BJ (cell line): ENCODE data around the gene XIST. TPM values are rescaled to one million over a fixed set of nuclear protein-coding genes. Genes with fewer than 3 reads are reported as not detected.

ENCODE experiments used
- CTCF ChIA-PET: fragments of 350-600 bp; formaldehyde crosslinking; extraction: SDS; loops from one replicate; lab custom pipeline; 2021; ENCODE audit warnings: antibody characterized with exemption, inconsistent platforms; lab: Yijun Ruan, JAX
- POLR2A ChIA-PET: fragments of 300-600 bp; sonication (Branson Sonifier 250); formaldehyde crosslinking; extraction: SDS; loops from one replicate; lab custom pipeline; 2021; ENCODE audit warnings: antibody characterized with exemption; lab: Charles Lee
- DNase-seq: peaks from one replicate; pipeline ENCODE4 v3.0.0-alpha.2; 2011; ENCODE audit warnings: low read depth
- H3K27me3 ChIP-seq: 2 replicates; pipeline ENCODE4 v1.6.0; 2011; ENCODE audit warnings: low read length; ENCODE audit not compliant: control insufficient read depth, insufficient read depth
- H3K36me3 ChIP-seq: 2 replicates; pipeline ENCODE4 v1.5.1; 2011; ENCODE audit warnings: low read length; ENCODE audit not compliant: control insufficient read depth, insufficient read depth
- H3K4me3 ChIP-seq: 2 replicates; pipeline ENCODE4 v1.5.1; 2011; ENCODE audit warnings: low read depth, mild to moderate bottlenecking, control low read depth, low read length
- polyA plus RNA-seq: library from polyadenylated mRNA; depleted of rRNA; stranded (reverse); fragments of >200 nt; gene quantifications from 2 replicates; pipeline ENCODE4 v1.2.3, GENCODE V29; 2011
- TF ChIP-seq, protein P1 (sequence below): IDR thresholded peaks from 2 replicates; pipeline ENCODE4 v1.5.1; 2011; ENCODE audit warnings: low read depth, mild to moderate bottlenecking, control low read depth, inconsistent platforms, low read length, moderate library complexity; ENCODE audit not compliant: insufficient read depth

XIST gene
- polyA plus RNA-seq, 1 experiment, result 0.11 TPM

DNA sequence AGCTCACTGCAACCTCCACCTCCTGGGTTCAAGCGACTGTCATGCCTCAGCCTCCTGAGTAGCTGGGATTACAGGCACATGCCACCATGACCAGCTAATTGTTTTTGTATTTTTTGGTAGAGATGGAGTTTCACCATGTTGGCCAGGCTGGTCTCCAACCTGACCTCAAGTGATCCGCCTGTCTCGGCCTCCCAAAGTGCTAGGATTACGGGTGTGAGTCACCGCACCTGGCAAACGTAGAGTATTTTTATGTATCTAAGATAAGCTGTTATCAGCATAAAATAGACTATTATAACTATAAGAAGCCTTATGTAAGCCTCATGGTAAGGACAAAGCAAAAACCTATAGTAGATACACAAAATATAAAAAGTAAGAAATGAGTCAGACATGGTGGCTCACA is 14.6 kb upstream of the XIST start:
- DNase-seq, result no peak
- H3K27me3 ChIP-seq, result no peaks in the 10 kb centered on the region
- no peaks in the 10 kb centered on the region for H3K36me3 ChIP-seq
- TF ChIP-seq, protein P1, sequence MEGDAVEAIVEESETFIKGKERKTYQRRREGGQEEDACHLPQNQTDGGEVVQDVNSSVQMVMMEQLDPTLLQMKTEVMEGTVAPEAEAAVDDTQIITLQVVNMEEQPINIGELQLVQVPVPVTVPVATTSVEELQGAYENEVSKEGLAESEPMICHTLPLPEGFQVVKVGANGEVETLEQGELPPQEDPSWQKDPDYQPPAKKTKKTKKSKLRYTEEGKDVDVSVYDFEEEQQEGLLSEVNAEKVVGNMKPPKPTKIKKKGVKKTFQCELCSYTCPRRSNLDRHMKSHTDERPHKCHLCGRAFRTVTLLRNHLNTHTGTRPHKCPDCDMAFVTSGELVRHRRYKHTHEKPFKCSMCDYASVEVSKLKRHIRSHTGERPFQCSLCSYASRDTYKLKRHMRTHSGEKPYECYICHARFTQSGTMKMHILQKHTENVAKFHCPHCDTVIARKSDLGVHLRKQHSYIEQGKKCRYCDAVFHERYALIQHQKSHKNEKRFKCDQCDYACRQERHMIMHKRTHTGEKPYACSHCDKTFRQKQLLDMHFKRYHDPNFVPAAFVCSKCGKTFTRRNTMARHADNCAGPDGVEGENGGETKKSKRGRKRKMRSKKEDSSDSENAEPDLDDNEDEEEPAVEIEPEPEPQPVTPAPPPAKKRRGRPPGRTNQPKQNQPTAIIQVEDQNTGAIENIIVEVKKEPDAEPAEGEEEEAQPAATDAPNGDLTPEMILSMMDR, result no peak
- no peak overlapping the region for H3K4me3 ChIP-seq
- CTCF ChIA-PET, result interaction anchor here (1.2 kb wide), 1 partner anchor 12 kb away, joined by 3 read pairs; no protein-coding TSS in a partner anchor
- POLR2A ChIA-PET, result no interaction called here

- no peak for DNase-seq
- ChIA-PET POLR2A (no interaction called here), CTCF (no interaction called here)
- H3K4me3 ChIP-seq, result no peak overlapping the region
- H3K36me3 ChIP-seq, result no peaks in the 10 kb centered on the region
- no peaks in the 10 kb centered on the region for H3K27me3 ChIP-seq
- TF ChIP-seq, protein P1, result no peak
Observed at GRCh38 chrX:73863852-73864251, 11.3 kb upstream of the XIST start.

DNA sequence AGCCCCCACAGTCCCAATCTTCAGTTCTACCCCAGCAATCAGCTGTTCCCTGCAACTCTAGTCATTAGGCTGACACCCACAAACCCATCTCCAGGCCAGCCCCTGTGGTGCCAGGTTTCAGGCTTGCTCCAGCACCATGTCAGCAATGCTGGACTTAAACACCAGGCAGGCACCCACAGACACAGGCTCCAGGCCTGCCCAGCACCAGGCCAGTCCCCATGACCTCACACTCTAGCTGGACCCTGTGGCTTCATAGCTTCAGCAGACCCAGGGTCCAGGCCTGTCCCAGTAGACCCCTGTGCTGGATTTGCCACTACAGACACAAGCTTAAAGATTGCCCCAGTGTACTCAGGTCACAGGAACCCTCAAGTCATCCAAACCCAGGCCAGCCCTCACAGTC is 10.8 kb upstream of the XIST start:
- Histone ChIP-seq H3K27me3 (no peaks in the 10 kb centered on the region), H3K36me3 (no peaks in the 10 kb centered on the region), H3K4me3 (no peak overlapping the region)
- CTCF ChIA-PET, result no interaction called here
- POLR2A ChIA-PET, result no interaction called here
- TF ChIP-seq, protein P1, result no peak
- no peak for DNase-seq

DNA sequence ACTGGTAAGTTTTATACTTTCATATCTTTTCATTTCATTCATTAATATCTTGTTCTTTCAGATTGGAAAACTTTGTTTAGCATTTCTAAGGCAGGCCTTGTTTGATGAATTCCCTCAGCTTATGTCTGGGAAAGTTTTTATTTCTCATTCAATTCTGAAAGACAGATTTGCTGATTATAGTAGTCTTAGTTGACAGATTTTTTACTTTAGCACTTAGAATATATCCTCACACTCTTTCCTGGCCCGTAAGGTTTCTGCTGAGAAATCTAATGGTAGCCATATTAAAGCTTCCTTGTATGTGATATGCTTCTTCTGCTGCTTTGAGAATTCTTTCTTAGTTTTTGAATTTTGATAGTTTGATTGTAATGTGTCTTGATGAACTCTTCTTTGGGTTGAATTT is 7.1 kb upstream of the XIST start:
- no peaks in the 10 kb centered on the region for H3K27me3 ChIP-seq
- ChIA-PET POLR2A (no interaction called here), CTCF (interaction anchor here (2.8 kb wide), 1 partner anchor 156 kb away, joined by 10 read pairs; no protein-coding TSS in a partner anchor)
- no peak for DNase-seq
- TF ChIP-seq, protein P1, result no peak
- H3K36me3 ChIP-seq, result no peaks in the 10 kb centered on the region
- no peak overlapping the region for H3K4me3 ChIP-seq

DNA sequence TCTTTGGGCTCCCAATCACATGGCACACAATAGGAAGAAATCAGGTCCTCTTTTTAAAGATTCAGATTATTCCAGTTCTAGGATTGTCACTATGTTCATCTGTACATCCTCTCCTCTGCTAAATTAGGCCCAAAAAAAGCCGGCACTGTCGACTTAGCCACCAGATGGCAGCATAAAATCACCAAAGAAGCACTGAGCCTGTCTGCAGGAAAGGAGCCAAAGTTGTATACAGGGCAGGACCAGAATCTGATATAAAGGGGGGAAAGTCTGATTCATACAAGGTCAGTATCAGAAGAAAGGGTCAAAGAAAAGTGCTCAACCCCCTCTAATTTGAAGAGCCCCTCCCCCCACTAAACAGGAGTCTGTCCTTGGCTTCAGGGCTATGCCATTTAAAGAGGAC is 3.0 kb upstream of the XIST start:
- ChIA-PET POLR2A (no interaction called here), CTCF (interaction anchor here (0.7 to 2.2 kb wide), 8 partner anchors 11 to 489 kb away, joined by 3 to 8 read pairs (median 4); no protein-coding TSS in a partner anchor)
- no peak overlapping the region for H3K4me3 ChIP-seq
- DNase-seq, result no peak
- H3K27me3 ChIP-seq, result no peaks in the 10 kb centered on the region
- TF ChIP-seq, protein P1, result peak; percentile 65
- no peaks in the 10 kb centered on the region for H3K36me3 ChIP-seq
